ENCODE data around the gene CTTNBP2NL.
"Not testable (repeated sequence)": the region's sequence is repeated elsewhere in the genome, so short reads cannot be mapped to it uniquely, and the experiment has no call there.

Gene CTTNBP2NL

DNA sequence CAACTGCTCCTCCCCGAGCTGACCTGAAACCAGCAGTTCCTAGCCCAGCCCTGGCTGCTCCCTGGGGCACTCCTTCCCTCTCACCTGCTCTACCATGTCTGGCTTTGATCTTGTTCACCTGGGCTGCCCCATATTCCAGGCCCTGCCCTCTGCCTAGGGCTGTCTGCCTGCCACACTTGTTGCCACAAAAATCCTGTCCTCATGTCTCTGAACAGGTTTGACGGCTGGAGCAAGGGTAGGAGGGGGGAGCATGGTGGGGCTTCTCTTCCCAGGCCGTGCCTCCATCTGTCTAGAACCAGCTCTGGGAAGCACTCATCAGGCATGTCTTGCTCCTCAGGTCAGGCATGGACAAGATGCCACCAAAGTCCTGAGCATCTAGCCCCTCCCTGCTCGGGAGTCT lies 68.5 kb downstream of the CTTNBP2NL start:
- DNase-seq (ENCODE audit: low spot score), result no peak

DNA sequence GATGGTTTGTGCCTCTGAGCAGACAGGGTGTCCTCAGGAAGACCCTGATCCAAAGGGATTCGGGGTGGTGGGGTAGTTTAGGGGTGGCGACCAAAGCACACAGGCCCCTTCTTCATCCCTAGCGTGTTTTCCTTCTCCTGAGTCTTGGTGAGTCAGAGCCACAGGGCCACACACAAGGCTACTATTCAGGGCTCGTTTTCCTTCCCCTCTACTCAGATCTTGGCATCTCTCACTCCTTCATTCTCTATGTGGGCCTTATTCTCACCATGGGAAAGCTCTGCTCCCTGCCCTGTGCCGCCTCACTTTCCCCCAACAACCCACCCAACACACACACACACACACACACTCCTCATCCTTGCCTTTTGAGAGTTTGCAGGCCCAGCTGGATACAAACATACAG lies 69.1 kb downstream of the CTTNBP2NL start:
- DNase-seq (ENCODE audit: low spot score), result no peak

DNA sequence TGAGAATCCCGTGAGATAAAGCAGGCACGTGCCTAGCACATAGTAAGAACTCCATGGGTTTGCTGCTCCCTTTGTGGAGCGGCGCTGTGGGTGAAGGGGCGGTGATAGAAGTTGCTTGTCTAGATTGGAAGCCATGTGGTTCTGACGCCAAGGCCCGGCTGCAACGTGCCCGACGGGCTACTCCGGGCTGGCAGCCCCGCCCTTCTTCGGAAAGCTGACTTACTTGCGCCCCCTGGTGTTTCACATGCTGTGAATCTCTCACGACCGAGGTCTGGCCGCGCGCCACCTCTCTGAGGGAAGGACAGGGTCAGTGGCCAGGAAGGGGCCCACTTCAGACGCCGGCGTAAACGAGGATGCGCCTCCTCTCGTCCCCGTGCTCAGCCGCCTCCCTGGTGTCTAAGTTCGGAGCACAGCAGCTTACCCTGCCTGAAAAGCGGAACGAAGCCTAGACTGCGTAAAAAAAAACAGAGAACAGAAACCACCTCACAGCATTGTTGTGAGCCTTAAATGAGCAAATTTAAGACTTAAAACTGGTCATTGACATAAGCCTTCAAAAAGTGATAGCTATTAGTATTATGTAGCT lies 70.2 kb downstream of the CTTNBP2NL start:
- peak; percentile 84 for DNase-seq (ENCODE audit: low spot score)

DNA sequence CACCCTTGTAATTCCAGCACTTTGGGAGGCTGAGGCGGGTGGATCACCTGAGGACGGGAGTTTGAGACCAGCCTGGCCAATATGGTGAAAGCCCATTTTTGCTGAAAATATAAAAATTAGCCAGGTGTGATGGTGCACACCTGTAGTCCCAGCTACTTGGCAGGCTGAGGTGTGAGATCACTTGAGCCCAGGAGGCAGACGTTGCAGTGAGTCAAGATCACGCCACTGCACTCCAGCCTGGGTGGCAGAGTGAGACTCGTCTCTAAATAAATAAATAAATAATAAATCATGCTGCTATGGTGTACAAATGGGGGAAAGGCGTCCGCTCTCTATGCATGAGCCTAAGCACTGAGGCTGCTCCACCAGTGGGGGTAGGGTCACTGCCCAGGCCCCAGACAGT lies 74.3 kb downstream of the CTTNBP2NL start:
- not testable (repeated sequence) for DNase-seq (ENCODE audit: low spot score)

DNA sequence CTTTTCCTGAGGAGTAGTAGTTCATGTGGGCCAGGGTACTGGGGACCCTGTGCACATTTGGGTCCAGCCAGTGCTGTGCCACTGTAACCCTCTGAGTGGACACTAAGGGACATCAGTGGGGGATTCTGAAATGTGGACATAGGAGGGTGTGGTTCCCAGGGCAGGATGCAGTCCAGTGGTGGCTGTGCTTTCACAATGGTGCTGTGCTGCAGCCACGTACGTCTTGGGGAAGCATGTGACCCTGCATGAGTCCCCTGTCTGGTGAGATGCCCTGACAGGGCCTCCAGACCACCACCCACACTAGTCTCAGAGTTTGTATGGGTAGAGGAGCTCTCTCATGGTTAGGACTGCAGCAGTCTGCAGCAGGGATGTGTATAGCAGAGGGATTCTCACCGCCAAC lies 75.0 kb downstream of the CTTNBP2NL start:
- no peak for DNase-seq (ENCODE audit: low spot score)

DNA sequence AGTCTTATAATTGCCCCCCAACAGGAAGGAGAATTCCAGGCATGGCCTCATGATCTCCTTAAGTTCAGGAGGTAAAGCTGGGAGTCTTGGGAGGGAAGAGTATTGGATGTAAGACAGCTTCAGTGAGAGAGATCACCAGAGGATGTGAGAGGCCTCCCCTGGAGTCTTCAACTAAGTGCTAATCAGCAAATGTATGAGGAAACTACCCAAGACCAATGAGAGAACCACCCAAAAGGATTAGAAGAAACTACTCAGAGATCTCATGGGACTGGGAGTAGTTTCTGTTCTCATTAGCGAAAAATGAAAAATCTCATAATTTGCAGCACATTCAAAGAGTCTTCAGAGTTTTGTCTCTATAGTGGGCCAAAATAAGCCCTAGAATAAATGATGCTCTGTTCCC lies 76.1 kb downstream of the CTTNBP2NL start:
- DNase-seq (ENCODE audit: low spot score), result no peak

DNA sequence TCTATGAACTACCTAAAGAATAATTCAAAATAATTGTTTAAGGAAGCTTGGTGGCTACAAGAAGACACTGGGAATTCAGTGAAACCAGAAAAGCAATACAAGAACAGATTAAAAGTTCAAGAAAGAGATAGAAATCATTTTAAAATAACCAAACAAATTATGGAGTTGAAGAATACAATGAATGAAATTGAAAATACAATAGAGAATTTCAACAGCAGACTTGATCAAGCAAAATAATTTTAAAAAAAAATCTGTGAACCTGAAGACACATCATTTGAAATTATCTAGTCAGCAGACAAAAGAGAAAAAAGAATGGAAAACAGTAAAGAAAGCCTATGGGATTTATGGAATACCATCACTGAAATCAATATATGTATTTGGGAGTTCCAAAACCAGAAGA lies 81.5 kb downstream of the CTTNBP2NL start:
- no peak for DNase-seq (ENCODE audit: low spot score)

DNA sequence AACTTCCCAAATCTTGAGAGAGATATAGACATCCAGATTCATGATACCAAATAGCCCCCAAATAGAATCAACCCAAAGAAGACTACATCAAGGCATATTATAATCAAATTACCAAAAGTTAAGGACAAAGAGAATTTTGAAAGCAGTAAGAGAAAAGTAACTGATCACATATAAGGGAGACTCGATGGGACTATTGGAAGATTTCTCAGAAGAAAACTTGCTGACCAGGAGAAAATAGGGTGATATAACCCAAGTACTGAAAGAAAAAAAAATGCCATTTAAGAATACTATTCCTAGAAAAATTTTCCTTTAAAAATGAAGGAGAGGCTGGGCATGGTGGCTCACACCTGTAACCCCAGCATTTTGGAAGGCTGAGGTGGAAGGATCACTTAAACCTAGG lies 82.3 kb downstream of the CTTNBP2NL start:
- DNase-seq (ENCODE audit: low spot score), result no peak

DNA sequence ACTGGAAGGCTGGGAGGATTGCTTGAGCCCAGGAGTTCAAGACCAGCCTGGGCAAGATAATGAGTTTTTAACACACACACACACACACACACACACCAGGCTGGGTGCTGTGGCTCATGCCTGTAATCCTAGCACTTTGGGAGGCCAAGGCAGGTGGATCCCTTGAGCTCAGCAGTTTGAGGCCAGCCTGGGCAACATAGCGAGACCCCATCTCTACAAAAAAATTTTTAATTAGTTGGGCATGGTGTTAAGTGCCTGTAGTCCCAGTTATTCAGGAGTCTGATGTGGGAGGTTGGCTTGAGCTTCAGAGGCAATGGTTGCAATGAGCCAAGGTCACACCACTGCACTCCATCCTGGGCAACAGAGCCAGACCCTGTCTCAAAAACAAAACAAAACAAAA lies 90.0 kb downstream of the CTTNBP2NL start:
- not testable (repeated sequence) for DNase-seq (ENCODE audit: low spot score)

DNA sequence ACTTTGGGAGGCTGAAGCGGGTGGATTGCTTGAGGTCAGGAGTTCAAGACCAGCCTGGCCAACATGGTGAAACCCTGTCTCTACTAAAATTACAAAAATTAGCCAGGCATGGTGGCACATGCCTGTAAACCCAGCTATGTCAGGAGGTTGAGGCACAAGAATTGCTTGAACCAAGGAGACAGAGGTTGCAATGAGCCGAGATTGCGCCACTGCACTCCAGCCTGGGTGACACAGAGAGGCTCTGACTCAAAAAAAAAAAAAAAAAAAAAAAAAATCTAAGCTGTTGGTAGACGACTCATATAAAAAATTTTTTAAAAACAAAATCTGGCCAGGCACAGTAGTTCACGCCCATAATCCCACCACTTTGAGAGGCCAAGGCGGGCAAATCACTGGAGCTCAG lies 91.7 kb downstream of the CTTNBP2NL start:
- DNase-seq (ENCODE audit: low spot score), result not testable (repeated sequence)

DNA sequence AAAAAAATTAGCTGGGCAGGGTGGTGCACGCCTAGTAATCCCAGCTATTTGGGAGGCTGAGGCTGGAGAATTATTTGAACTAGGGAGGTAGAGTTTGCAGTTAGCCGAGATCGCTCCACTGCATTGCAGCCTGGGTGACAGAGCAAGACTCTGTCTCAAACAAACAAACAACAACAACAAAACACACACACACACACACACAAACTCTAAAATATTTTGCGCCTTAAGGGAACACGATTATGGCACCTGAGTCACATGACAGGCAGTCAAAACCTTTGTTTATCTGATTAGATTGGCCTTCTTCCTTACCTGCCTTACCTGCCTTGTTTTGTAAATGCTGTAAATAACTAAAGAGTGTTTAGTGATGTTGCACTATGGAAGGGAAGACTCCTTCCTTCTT lies 92.1 kb downstream of the CTTNBP2NL start:
- DNase-seq (ENCODE audit: low spot score), result no peak

DNA sequence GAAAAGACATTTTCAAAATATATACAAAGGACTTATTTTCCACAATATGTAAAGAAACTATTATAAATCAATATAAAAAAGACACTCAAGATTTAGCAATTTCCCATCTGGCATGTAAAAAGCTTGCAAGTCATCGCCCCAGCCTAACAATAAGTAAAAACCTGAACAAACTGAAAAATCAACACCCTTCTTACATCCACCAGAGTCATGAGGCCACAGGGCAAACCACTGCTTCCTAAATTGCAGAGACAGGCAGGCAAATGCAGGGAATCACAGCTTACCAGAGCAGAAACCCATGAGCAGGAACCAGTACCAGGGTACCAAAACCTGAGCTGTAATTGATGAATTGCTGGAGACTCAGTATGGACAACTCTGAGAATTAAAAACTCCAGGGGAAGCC lies 96.1 kb downstream of the CTTNBP2NL start:
- no peak for DNase-seq (ENCODE audit: low spot score)

DNA sequence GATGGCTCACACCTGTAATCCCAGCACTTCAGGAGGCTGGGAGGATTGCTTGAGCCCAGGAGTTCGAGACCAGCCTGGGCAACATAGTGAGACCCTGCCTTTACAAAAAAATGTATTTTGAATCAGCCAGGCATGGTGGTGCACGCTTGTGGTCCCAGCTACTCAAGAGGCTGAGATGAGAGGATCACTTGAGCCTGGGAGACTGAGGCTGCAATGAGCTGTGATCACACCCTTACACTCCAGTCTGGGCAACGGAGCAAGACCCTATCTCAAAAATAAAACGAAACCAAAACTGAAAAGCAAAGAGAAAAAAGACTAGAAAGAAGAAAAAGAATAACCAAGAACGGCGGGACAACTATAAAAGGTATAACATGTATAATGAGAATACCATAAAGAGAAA lies 97.3 kb downstream of the CTTNBP2NL start:
- no peak for DNase-seq (ENCODE audit: low spot score)

DNA sequence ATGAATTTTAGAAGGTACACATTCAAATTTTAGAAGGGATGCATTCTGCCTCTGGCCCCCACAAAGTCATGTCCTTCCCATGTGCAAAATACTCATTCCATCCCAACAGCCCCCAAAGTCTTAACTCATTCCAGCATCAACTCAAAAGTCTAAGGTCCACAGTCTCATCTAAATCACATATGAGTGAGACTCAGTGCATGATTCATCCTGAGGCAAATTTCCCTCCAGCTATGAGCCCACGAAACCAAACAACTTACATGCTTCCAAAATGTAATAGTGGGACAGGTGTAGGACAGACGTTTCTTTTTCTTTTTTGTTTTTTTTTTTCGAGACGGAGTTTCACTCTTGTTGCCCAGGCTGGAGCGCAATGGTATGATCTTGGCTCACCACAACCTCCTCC lies 100.3 kb downstream of the CTTNBP2NL start:
- DNase-seq (ENCODE audit: low spot score), result no peak

DNA sequence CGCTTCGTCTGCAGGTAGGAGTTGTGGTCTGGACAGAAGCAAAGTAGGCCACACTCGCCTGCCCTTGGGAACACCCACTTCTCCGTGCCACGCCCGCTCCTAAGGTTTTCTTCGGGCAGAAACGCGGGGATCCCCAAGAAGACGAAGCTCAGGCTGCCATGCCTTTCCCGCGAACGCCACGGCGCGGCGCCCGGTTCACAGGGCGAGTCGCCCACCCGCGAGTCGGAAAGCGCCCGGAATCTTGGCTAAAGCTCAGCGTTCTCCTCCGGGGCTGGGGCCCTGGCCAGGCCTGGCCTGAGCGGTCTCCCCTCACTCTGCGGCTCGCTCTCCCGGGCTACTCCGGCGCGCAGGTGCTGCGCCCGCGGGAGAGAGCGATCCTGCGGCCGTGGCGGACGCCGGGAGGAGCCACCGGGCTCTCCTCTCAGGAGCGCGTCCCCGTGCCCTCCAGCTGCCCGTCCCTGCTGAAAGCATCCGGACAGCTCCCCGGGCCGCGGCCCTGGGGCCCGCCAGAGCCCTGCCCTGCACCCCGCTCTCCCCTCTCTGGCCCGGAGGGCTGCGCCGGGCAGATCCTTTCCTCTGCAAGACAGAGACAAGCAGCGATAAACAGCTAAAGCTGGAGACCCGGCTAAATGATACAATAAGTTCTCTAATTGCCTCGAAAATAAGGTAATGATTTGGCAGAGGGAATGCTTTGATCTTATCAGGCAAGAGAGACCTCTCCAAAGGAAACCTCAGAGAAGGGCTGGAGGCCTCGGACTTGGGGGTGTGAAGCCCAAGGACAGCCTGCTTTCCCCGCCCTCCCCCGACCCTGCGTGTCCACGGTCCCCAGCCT lies 106.0 kb downstream of the CTTNBP2NL start:
- DNase-seq (ENCODE audit: low spot score), result no peak

DNA sequence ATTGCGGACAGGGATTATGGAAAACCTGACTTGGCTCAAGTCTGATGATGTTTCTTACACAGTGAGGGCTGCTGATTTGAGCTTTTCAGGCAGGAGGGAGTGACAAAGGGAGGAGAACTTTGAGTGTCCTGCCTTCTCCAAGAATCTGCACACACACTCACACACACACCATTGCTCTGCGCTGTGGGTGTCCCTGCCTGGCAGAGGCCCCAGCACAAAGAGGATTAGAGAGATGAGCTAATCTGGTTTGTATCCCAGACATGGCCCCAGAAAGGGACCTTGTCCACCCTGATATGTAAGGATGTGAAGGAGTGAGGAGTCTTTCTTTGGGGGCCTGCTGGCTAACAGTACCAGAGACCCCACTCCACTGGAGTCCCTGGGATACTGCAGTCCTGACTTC lies 106.8 kb downstream of the CTTNBP2NL start:
- DNase-seq (ENCODE audit: low spot score), result no peak

DNA sequence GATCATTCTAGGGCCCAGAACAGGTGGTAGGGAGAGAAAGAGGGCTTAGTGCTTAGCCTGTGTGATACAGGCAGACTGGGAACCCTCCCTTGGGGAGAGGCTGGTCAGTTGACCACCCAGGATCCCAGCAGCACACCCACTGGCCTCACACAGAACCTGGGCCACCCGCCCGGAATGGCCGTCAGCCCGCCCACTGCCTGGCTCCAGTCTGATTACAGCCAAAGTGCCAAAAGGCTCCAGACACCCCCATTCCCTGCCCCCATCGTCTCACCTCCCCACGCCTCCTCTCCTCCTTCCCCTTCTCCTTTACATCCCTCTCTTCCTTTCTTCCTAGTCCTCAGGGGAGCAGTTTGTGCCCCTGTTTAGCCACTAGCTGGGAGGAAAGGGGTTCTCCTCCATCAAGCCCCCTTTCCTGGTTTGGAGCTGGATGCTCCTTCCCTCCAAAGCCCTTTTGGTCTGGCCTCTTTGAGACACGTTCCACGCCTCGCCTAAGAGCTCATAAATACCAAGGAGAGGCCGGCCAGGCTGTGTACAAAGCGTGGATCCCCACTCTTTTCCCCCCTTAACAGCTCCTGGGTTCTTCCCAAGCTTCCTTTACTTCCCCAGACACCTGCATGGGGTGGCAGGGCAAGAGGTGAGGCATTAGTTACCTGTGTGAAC lies 108.1 kb downstream of the CTTNBP2NL start:
- no peak for DNase-seq (ENCODE audit: low spot score)

DNA sequence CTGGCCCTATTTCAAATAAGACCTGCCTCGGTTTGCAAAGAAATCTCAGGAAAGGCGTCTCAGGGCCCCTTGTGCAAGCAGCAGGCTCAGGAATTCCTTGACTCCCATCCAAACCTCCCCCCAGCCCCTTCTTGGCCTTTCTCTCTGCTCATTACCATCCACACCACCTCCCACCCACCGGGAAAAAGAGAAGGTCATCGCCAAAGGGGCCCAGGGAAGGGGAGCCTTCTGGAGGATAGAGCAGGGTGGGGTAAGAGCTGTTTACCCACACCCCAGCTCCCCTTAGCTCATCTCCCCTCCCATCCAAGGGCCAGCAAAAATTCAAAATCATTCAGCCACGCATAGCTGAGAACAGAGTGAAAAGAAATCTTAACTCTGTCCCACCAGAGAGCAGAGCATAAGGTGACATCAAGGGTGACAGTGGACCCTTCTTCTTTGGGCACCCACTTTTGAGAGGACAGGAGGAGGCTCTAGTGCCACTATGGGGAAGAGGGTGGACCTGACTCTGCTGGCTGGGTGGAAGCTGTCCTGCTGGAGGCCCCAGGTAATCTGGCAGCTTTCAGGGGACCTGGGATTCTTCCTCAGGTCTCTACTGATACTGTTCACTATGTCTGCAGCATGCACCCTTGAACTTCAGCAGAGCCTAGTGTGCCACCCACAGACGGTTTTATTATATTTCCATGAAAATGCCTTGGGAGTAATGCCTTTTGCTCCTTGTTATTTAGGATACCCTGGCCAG lies 108.8 kb downstream of the CTTNBP2NL start:
- DNase-seq (ENCODE audit: low spot score), result no peak

DNA sequence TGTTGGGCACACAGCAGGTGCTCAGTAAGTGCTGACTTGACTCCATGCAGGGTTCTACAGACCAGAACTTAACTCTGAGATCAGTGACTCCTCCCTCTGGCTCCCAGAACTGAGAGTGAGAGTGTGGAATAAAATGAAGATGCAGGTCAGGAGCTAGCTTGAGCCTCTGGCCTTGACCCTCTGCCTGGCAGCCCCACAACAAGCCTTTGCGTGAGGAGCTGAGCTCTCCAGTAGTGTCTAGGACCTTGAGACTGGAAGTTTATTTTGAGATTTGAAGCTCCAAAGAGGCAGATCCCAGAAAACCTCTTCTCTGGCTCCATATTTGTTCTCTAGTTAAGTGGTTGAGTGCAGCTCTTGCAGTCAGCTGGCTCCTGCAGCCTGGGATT lies 109.4 kb downstream of the CTTNBP2NL start:
- no peak for DNase-seq (ENCODE audit: low spot score)

DNA sequence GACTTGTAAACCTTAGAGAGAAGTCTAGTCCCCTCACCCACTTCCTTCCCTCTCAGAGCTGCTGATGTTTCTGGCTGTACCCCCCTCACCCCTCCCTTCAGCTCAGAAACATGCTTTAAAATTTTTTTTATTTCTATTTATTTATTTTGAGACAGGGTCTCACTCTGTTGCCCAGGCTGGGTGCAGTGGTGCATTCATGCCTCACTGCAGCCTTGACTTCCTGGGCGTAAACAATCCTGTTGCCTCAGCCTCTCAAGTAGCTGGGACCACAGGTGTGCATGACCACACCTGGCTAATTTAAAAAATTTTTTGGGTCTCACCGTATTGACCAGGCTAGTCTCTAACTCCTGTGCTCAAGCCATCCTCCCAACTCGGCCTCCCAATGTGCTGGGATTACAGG lies 109.9 kb downstream of the CTTNBP2NL start:
- DNase-seq (ENCODE audit: low spot score), result no peak

DNA sequence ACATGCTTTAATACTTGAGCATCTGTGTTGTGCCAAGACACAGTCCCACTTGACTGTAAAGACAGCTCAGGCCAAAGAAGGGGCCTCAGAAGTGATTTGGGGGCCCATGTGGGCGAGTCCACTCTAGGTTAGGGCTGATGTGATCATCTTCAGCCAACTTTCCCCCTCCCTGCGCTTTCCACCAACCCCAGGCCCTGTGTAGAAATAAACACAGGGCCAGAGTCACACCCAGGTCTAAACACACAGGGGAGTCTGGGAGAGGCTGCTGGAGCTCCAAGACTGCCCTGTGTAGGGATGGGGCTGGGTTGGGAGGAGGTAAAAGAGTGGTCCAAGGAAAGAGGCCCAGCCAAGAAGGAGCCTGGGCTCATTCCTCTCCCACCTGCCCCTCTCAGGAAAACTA lies 110.3 kb downstream of the CTTNBP2NL start:
- no peak for DNase-seq (ENCODE audit: low spot score)

DNA sequence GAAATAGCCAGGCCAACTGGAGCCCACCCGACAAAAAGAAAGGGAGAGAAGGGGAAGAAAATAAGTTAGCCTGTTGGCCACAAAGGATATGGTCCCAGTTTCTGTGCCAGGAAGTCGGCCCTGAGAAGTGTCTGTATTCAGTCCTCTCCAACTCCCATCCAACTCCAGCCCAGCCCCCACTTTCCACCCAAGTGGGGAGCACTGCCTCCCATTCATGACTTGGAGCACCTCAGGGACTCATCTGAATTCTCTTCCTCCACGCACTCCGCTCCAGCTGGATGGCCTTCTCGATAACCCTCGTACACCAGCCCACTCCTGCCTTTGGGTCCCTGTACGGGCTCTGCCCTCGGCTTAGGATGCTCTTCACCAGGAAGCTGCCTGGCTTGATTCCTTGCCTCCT lies 110.7 kb downstream of the CTTNBP2NL start:
- no peak for DNase-seq (ENCODE audit: low spot score)

DNA sequence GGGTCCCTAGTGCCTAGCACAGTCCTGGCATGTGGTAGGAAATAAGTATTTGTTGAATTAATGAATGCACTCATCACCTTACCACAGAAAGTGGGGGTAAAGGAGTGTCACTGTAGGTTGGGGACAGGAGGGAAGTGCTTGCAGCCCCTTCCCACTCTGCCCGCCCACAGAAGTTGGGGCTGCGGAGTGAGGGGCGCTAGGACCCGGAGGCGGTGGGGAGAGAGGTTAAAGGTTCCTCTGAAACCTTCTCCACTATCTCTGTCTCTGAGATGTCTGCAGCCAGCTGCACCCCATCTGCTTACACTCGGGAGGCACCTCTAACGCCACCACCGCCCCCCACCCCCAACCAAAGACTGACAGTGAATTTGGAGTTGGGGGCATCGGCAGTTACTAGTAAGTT lies 111.3 kb downstream of the CTTNBP2NL start:
- no peak for DNase-seq (ENCODE audit: low spot score)
